ENCODE data around the gene MED9. TPM values are rescaled to one million over a fixed set of nuclear protein-coding genes. Genes with fewer than 3 reads are reported as not detected.

Gene MED9
- total and polyA plus RNA-seq, 2 of the 8 experiments (the other 6 are each of a cell fraction or from before 2014, with no cell fraction given), result 15.8 to 19.7 TPM

GRCh38 chr17:17533901-17534441 lies 57.2 kb downstream of the MED9 start (continued):
- TF ChIP-seq HDAC2 (IDR thresholded peaks at IDR 0.05; ENCODE audit: borderline replicate concordance in 1 of 2, low read depth in 2 of 2, low read length in 2 of 2), result no peak
- TF ChIP-seq SP2 (IDR thresholded peaks at IDR 0.05; ENCODE audit: low read length), result no peak
- TF ChIP-seq KDM4A (IDR thresholded peaks at IDR 0.05; ENCODE audit: low read depth, low read length, severe bottlenecking), result no peak
- TF ChIP-seq RBBP5 (IDR thresholded peaks at IDR 0.05; ENCODE audit: borderline replicate concordance, low read depth, low read length), result no peak
